BLaER1 (cell line): ENCODE results near the gene KRT23.

Experiments used
- H3K27ac ChIP-seq: shearing (Covaris generic); formaldehyde crosslinking; 2 replicates; pipeline ENCODE4 v1.8.1; 2022
- H3K27me3 ChIP-seq: shearing (Covaris generic); formaldehyde crosslinking; 2 replicates; pipeline ENCODE4 v1.8.1; 2022
- H3K36me3 ChIP-seq: shearing (Covaris generic); formaldehyde crosslinking; 2 replicates; pipeline ENCODE4 v1.8.1; 2022
- H3K4me1 ChIP-seq: shearing (Covaris generic); formaldehyde crosslinking; 2 replicates; pipeline ENCODE4 v1.8.1; 2022
- H3K4me2 ChIP-seq: shearing (Covaris generic); formaldehyde crosslinking; 2 replicates; pipeline ENCODE4 v1.8.1; 2022
- H3K4me3 ChIP-seq: shearing (Covaris generic); formaldehyde crosslinking; 2 replicates; pipeline ENCODE4 v1.8.1; 2022
- H3K9ac ChIP-seq: shearing (Covaris generic); formaldehyde crosslinking; 2 replicates; pipeline ENCODE4 v1.8.1; 2022
- H3K9me3 ChIP-seq: shearing (Covaris generic); formaldehyde crosslinking; 2 replicates; pipeline ENCODE4 v1.8.1; 2022
- H4K20me1 ChIP-seq: shearing (Covaris generic); formaldehyde crosslinking; 2 replicates; pipeline ENCODE4 v1.8.1; 2022
- Cebpa-rat ChIP-seq: shearing (Covaris generic); IDR thresholded peaks from 2 replicates; pipeline ENCODE4 v1.8.1; 2022

The KRT23 gene

DNA sequence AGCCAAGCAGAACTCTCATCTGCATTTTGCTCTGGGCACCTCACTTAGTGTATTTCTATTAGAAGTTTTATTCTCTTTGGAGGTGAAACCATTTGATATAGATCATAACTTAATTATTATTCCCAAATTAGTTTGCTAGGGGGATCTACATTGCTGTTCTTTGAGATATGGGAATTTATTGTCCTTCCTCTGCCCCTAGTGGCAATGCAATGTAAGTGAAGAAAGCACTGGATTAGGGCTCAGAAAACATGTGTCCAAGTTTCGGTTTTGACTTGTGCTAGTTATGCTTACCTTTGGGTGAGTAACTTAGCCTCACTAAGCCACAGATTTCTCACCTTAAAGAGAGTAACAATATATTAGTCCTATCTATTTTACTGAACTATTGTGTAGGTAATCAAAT lies 26.4 kb upstream of the KRT23 start:
- Histone ChIP-seq H3K36me3 (no peaks in the 10 kb centered on the region), H3K9ac (no peak overlapping the region), H3K9me3 (no peaks in the 10 kb centered on the region), H3K4me1 (no peaks in the 10 kb centered on the region), H3K4me2 (no peak overlapping the region), H3K4me3 (no peak overlapping the region), H3K27me3 (no peaks in the 10 kb centered on the region), H3K27ac (no peak overlapping the region), H4K20me1 (no peaks in the 10 kb centered on the region)
- TF ChIP-seq Cebpa-rat, result no peak

DNA sequence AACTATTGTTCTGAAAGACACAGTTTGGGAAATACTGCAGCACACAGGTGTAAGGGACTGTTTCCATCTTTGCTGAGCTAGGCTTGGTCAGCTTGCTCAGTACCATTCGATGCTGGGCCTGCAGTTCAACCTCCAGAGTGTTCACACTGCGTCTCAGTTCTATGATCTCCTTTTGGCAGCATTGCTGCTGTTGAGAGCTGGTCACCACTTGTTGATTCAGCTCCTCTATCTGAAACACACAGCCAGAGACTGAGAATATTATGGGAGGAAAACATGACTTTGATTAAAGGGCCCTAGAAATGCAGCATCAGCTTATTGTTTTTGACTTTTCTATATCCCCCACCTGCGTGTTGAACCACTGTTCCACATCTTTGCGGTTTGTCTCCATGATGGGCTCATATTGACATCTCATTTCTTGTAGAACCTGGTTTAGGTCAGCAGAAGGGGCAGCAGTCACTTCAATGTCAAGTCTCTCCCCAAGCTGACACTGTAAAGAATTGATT lies 24.7 kb upstream of the KRT23 start:
- Histone ChIP-seq H3K9me3 (no peaks in the 10 kb centered on the region), H3K4me1 (no peaks in the 10 kb centered on the region), H3K9ac (no peak overlapping the region), H3K4me3 (no peak overlapping the region), H4K20me1 (no peaks in the 10 kb centered on the region), H3K36me3 (no peaks in the 10 kb centered on the region), H3K27me3 (no peaks in the 10 kb centered on the region), H3K27ac (no peak overlapping the region), H3K4me2 (no peak overlapping the region)
- TF ChIP-seq Cebpa-rat, result no peak

GRCh38 chr17:40961591-40961990 lies 24.1 kb upstream of the KRT23 start:
- H4K20me1 ChIP-seq, result no peaks in the 10 kb centered on the region
- H3K27ac ChIP-seq, result no peak overlapping the region
- H3K9ac ChIP-seq, result no peak overlapping the region
- H3K4me3 ChIP-seq, result no peak overlapping the region
- no peak for TF ChIP-seq Cebpa-rat
- no peaks in the 10 kb centered on the region for H3K27me3 ChIP-seq
- H3K9me3 ChIP-seq, result no peaks in the 10 kb centered on the region
- H3K4me2 ChIP-seq, result no peak overlapping the region
- H3K36me3 ChIP-seq, result no peaks in the 10 kb centered on the region
- no peaks in the 10 kb centered on the region for H3K4me1 ChIP-seq

- no peaks in the 10 kb centered on the region for H4K20me1 ChIP-seq
- H3K36me3 ChIP-seq, result no peaks in the 10 kb centered on the region
- H3K27ac ChIP-seq, result no peak overlapping the region
- no peaks in the 10 kb centered on the region for H3K9me3 ChIP-seq
- H3K4me1 ChIP-seq, result no peaks in the 10 kb centered on the region
- no peak overlapping the region for H3K4me3 ChIP-seq
- no peak for TF ChIP-seq Cebpa-rat
- no peaks in the 10 kb centered on the region for H3K27me3 ChIP-seq
- no peak overlapping the region for H3K9ac ChIP-seq
- H3K4me2 ChIP-seq, result no peak overlapping the region
These were observed 22.7 kb upstream of the KRT23 start for GRCh38 chr17:40960144-40960543.

DNA sequence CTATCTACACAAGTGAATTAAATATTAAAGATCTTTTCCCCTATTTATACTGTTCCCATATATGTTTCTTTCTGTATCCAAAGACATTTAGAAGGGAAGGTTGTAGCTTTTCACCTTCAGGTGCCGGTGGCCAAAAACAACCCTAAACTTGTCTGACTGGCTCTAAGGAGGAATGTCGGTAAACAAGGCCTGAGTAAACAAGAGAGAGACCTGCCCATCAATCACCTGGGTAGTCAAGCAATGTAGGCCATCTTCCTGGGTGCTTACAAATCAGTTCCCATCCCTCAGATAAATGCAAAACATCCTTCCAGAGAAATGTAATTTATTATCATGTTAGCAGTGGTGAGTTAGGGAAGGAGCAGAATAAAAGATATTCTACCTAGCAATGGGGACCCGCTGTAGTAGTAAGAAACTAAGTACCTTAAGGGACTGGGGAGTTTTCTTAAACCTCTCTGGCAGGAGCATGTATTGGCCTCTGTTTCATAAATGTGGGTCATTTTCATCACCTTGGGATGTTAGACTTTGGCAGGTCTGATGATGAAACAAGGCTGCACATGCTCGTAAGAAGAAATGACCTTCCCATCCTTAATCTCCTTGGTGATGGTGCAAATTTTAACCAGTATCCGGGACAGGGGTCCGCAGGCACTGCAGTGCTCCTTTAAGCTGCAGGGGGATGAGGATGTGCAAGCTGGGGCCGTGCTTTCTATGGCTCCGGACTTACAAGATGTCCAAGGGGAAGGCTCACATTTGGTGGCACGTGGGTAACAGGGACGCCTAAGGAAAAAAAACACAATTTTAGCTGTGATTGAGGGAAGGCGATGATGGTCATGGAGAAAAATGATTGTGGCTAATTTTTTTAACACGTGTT lies 20.9 kb upstream of the KRT23 start:
- Histone ChIP-seq H3K4me1 (no peaks in the 10 kb centered on the region), H3K27me3 (no peaks in the 10 kb centered on the region), H3K9me3 (no peaks in the 10 kb centered on the region), H3K4me3 (no peak overlapping the region), H3K27ac (no peak overlapping the region), H3K36me3 (no peaks in the 10 kb centered on the region), H4K20me1 (no peaks in the 10 kb centered on the region), H3K4me2 (no peak overlapping the region), H3K9ac (no peak overlapping the region)
- no peak for TF ChIP-seq Cebpa-rat

DNA sequence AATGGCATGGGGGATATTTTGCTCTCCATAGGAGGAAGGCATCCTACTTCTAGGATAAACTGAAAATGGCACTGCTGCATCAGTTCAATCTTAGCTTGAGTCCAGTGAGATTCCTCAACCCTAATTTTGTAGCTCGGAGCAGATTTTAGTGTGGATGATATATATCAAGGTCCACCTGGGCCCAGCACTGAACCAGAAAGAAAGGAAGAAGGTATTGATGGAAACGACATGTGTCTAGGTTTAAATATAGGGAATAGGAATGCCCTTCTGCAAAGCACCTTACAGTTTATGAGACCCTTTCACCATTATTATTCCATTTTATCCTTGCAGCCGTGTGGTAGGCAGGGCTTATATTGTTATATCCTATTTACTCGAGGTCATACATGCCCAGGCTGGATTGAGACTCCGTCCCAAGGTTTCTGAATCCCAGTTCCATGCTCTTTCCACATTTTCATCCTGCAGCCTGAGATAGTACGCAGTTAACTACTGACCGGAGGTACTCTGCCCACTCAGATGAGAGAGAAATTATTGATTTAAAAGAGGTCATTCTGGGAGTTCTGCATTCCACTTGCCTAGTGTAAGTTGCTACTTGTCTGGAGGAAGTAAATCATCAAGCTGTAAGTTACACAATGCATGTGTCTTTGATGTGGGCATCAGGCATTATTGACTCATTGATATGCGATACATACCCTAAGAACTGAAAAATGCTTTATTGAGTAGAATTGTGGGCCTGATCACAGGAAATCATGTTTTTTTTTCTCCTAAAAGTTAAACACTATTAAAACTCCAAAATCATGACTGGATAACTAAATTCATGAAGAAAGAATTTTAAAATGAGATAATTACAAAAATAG lies 19.2 kb upstream of the KRT23 start:
- no peaks in the 10 kb centered on the region for H3K36me3 ChIP-seq
- no peak overlapping the region for H3K27ac ChIP-seq
- no peaks in the 10 kb centered on the region for H3K9me3 ChIP-seq
- H3K4me1 ChIP-seq, result no peaks in the 10 kb centered on the region
- H3K27me3 ChIP-seq, result no peaks in the 10 kb centered on the region
- H4K20me1 ChIP-seq, result no peaks in the 10 kb centered on the region
- no peak overlapping the region for H3K4me3 ChIP-seq
- no peak for TF ChIP-seq Cebpa-rat
- H3K4me2 ChIP-seq, result no peak overlapping the region
- H3K9ac ChIP-seq, result no peak overlapping the region

DNA sequence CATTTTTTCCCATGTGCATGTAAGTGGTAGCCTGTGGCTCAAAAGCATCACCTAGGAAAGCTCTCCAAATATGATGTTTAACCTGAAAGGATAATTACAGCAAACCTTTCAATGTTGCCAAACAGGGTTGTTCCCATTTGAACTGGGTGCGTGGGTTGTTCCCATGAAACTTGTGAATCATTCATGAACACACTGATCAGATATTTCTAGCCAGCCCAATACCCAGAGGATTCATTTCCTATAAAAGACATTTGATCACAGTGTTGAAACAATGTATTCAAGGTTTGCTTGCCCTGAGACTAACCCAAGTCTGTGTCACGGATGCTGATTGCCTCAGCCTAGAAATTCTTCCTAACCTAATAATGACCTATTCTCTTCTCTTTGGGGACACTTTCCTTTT lies 16.4 kb upstream of the KRT23 start:
- no peaks in the 10 kb centered on the region for H4K20me1 ChIP-seq
- no peak overlapping the region for H3K4me3 ChIP-seq
- no peaks in the 10 kb centered on the region for H3K27me3 ChIP-seq
- no peaks in the 10 kb centered on the region for H3K36me3 ChIP-seq
- H3K9ac ChIP-seq, result no peak overlapping the region
- no peaks in the 10 kb centered on the region for H3K4me1 ChIP-seq
- no peak overlapping the region for H3K4me2 ChIP-seq
- no peak for TF ChIP-seq Cebpa-rat
- no peaks in the 10 kb centered on the region for H3K9me3 ChIP-seq
- no peak overlapping the region for H3K27ac ChIP-seq

DNA sequence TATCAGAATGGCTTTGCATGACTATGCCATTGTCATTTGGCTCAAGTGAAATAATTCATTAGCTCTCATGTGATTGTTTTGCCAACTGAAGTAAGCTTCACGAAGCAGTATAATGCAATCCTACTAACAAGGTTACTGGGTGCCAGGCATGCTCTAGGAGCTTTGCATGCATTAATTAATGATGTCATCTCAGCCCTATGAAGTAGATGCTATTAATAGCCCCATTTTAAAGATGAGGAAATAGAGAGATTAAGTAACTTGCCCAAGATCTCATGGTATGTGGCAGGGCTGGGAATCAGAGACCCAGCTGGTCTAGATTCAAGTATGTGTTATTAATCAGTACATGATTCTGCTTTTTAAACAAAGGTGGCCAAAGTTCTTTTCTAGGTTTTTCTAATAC lies 15.2 kb upstream of the KRT23 start:
- Histone ChIP-seq H3K27me3 (no peaks in the 10 kb centered on the region), H3K4me3 (no peak overlapping the region), H3K9me3 (no peaks in the 10 kb centered on the region), H3K36me3 (no peaks in the 10 kb centered on the region), H3K4me1 (no peaks in the 10 kb centered on the region), H3K27ac (no peak overlapping the region), H4K20me1 (no peaks in the 10 kb centered on the region), H3K4me2 (no peak overlapping the region), H3K9ac (no peak overlapping the region)
- TF ChIP-seq Cebpa-rat, result no peak

DNA sequence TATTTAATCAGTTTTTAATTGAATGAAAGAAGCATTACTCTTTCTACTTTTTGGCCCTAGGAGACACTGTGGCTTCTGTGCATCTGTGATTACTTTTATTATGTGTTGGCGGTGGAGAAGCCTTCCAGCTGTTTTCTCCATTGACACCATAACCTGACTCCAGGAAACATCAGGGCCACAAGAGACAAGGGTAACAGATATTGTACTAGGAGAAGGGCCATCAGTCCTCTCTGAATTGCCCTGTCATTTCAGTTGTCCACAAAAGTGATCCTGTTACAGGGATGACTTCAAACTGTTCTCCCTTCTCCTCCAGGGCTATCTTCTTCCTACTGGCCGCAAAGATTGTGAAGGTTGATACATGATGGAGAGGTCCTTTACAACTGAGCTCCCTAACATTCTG lies 14.7 kb upstream of the KRT23 start:
- Histone ChIP-seq H3K4me2 (no peak overlapping the region), H3K4me1 (no peaks in the 10 kb centered on the region)

More for the DNA sequence above, 14.7 kb upstream of the KRT23 start:
- Histone ChIP-seq H3K27ac (no peak overlapping the region), H3K4me3 (no peak overlapping the region), H3K9ac (no peak overlapping the region), H4K20me1 (no peaks in the 10 kb centered on the region), H3K27me3 (no peaks in the 10 kb centered on the region), H3K36me3 (no peaks in the 10 kb centered on the region), H3K9me3 (no peaks in the 10 kb centered on the region)
- no peak for TF ChIP-seq Cebpa-rat
